ENCODE measurements around the gene HEBP2. TPM values are rescaled to one million over a fixed set of nuclear protein-coding genes. Genes with fewer than 3 reads are reported as not detected.

Gene HEBP2
- total and polyA plus RNA-seq, 2 experiments from 2014 or later = 25.6 to 118 TPM

DNA sequence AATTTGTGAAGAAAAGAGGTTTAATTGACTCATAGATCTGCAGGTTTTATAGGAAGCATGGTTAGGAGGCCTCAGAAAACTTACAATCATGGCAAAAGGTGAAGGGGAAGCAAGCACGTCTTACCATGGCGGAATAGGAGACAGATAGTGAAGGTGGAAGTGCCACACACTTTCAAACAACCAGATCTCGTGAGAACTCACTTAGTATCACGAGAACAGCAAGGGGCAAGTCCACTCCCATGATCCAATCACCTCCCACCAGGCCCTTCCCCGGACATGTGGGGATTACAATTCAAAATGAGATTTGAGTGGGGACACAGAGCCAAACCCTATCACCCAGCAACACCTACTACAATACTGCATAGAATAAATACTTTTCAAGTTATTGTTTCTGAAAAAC is 7.3 kb upstream of the HEBP2 start:
- Histone ChIP-seq H3F3A (replicated peaks; ENCODE audit: low read depth) (no peaks in the 10 kb centered on the region), H3K4me2 (no peak overlapping the region), H3K4me1 (ENCODE audit: insufficient read depth) (no peaks in the 10 kb centered on the region; the same call in 1 of the 2 replicates), H3K27ac (ENCODE audit: low read depth) (no peak overlapping the region), H3K36me3 (ENCODE audit: insufficient read depth) (no peaks in the 10 kb centered on the region), H3K4me3 (no peak overlapping the region), H3K79me2 (replicated peaks; ENCODE audit: insufficient read depth) (no peaks in the 10 kb centered on the region), H3K9me2 (ENCODE audit: insufficient read depth) (no peaks in the 10 kb centered on the region; the same call in 1 of the 2 replicates), H2AFZ (0 out of 2 replicates have a peak overlapping the region, but pooled peaks have one; percentile 29), H4K20me1 (replicated peaks; ENCODE audit: insufficient read depth) (no peaks in the 10 kb centered on the region), H3K27me3 (ENCODE audit: insufficient read depth) (no peaks in the 10 kb centered on the region)
- no peaks in the 10 kb centered on the region for H3K27me3 Mint-ChIP-seq (ENCODE audit: insufficient read depth, low read depth, poor library complexity)
- no peaks in the 10 kb centered on the region for H3K9me3 Mint-ChIP-seq
- no peaks in the 10 kb centered on the region for H3K36me3 Mint-ChIP-seq (ENCODE audit: low read depth)
- no peak for ATAC-seq
- no peak overlapping the region for H3K27ac Mint-ChIP-seq
- no peak for DNase-seq (ENCODE audit: low spot score)
- no peaks in the 10 kb centered on the region for H3K4me1 Mint-ChIP-seq
- TF ChIP-seq POLR2AphosphoS5 (IDR thresholded peaks at IDR 0.05; ENCODE audit: low read depth) = no peak
- no peak for TF ChIP-seq ZNF462 (CRISPR knock-in tag; IDR thresholded peaks at IDR 0.05)
- TF ChIP-seq EZH2 (IDR thresholded peaks at IDR 0.05; ENCODE audit: low read depth, unreplicated experiment) = no peak
- TF ChIP-seq CTCF (conservative IDR thresholded peaks at IDR 0.05; ENCODE audit: low read depth in 2 of 2) = no peak
- no peak for TF ChIP-seq JUNB (IDR thresholded peaks at IDR 0.05; ENCODE audit: unreplicated experiment)
- no peak for TF ChIP-seq NANOG (IDR thresholded peaks at IDR 0.05; ENCODE audit: borderline replicate concordance)
- no peak for TF ChIP-seq EZH2phosphoT487 (IDR thresholded peaks at IDR 0.05; ENCODE audit: unreplicated experiment)
- TF ChIP-seq ZNF114 (CRISPR knock-in tag; IDR thresholded peaks at IDR 0.05) = no peak
- TF ChIP-seq CREB1 (CRISPR knock-in tag; IDR thresholded peaks at IDR 0.05; ENCODE audit: low read depth) = no peak
- no peak for TF ChIP-seq REST (IDR thresholded peaks at IDR 0.05; ENCODE audit: unreplicated experiment)
- TF ChIP-seq, protein P1, sequence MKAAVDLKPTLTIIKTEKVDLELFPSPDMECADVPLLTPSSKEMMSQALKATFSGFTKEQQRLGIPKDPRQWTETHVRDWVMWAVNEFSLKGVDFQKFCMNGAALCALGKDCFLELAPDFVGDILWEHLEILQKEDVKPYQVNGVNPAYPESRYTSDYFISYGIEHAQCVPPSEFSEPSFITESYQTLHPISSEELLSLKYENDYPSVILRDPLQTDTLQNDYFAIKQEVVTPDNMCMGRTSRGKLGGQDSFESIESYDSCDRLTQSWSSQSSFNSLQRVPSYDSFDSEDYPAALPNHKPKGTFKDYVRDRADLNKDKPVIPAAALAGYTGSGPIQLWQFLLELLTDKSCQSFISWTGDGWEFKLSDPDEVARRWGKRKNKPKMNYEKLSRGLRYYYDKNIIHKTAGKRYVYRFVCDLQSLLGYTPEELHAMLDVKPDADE (IDR thresholded peaks at IDR 0.05) = no peak
- no peak for TF ChIP-seq STAT1 (IDR thresholded peaks at IDR 0.05; ENCODE audit: unreplicated experiment)
- no peak for TF ChIP-seq ZNF331 (CRISPR knock-in tag; IDR thresholded peaks at IDR 0.05; ENCODE audit: low read depth)
- H3K4me3 Mint-ChIP-seq = no peak overlapping the region
